HepG2 (cell line): ENCODE results near the gene SAXO2. TPM values are rescaled to one million over a fixed set of nuclear protein-coding genes. Genes with fewer than 3 reads are reported as not detected.

Experiments
- ATAC-seq: fragments of 200-7000 bp; cut with Tn5 transposase; 3 replicates; pipeline ENCODE4 v1.9.1; 2020; ENCODE audit warnings: mild to moderate bottlenecking, moderate library complexity
- BruUV-seq: library from RNA; stranded (reverse); fragments of 400-500 nt; replicated peaks from 2 replicates; lab custom pipeline; 2021; lab: Mats Ljungman, UMichigan
- CTCF ChIA-PET: fragments of 300-600 bp; formaldehyde crosslinking; extraction: SDS; loops from one replicate; lab custom pipeline; 2021; ENCODE audit warnings: low total read pairs, inconsistent platforms, low intra/inter-chr PET ratio; lab: Yijun Ruan, JAX
- POLR2A ChIA-PET: fragments of 350-600 bp; sonication (Branson Sonifier 250); formaldehyde crosslinking; loops from one replicate; lab custom pipeline; 2020; ENCODE audit warnings: antibody characterized with exemption, inconsistent platforms; lab: Yijun Ruan, JAX
- DNase-seq: peaks from one replicate; pipeline ENCODE4 v3.0.0-alpha.2; 2015; ENCODE audit warnings: low spot score
- FAIRE-seq: peaks from 3 replicates; lab custom pipeline; 2011; peaks lifted over from hg19 to GRCh38; lab: Jason Lieb, UNC
- H2AFZ ChIP-seq: one replicate; pipeline ENCODE4 v1.6.1; 2011; ENCODE audit warnings: low read length, inconsistent platforms
- H3K27ac ChIP-seq: fragments of 300-600 bp; 3 replicates; pipeline ENCODE4 v1.8.0; 2011; ENCODE audit warnings: mixed run types, mild to moderate bottlenecking, mixed read lengths, low read length, inconsistent platforms; ENCODE audit not compliant: insufficient read depth; ENCODE audit errors: extremely low read length
- H3K27me3 ChIP-seq, 2 experiments: fragments of 200-600 bp in 1 of 2; 2 replicates in 1 of 2; 3 replicates in 1 of 2; pipeline versions ENCODE4 v1.6.0 to v1.8.0; 2011; ENCODE audit warnings: low read length in 2 of 2, mild to moderate bottlenecking in 2 of 2, moderate library complexity in 2 of 2, inconsistent platforms in 1 of 2; ENCODE audit not compliant: insufficient read depth in 2 of 2, control insufficient read depth in 1 of 2
- H3K36me3 ChIP-seq, 2 experiments: fragments of 200-600 bp in 1 of 2; replicated peaks in 1 of 2; 2 replicates in 1 of 2; 3 replicates in 1 of 2; pipeline versions ENCODE4 v1.5.1 to v1.8.0; 2011; ENCODE audit warnings: low read length in 2 of 2, inconsistent platforms in 1 of 2; ENCODE audit not compliant: insufficient read depth in 2 of 2, control insufficient read depth in 1 of 2
- H3K4me1 ChIP-seq: 2 replicates; pipeline ENCODE4 v1.5.1; 2012; ENCODE audit warnings: low read length, inconsistent platforms; ENCODE audit not compliant: insufficient read depth
- H3K4me2 ChIP-seq: 2 replicates; pipeline ENCODE4 v1.6.0; 2011; ENCODE audit warnings: low read depth, low read length, inconsistent platforms
- H3K4me3 ChIP-seq, 3 experiments: fragments of 200-600 bp in 1 of 3; sonication (generic), shearing (Covaris generic) in 1 of 3; replicated peaks in 1 of 3; 2 replicates each; pipeline ENCODE4 v1.5.1; 2011 to 2016; ENCODE audit warnings: low read length in 3 of 3, inconsistent platforms in 2 of 3, low read depth in 2 of 3, mild to moderate bottlenecking in 2 of 3, control low read depth in 1 of 3, mixed read lengths in 1 of 3; ENCODE audit not compliant: insufficient read depth in 1 of 3
- H3K79me2 ChIP-seq: one replicate; pipeline ENCODE4 v1.6.1; 2011; ENCODE audit warnings: low read length, inconsistent platforms; ENCODE audit not compliant: insufficient read depth
- H3K9ac ChIP-seq: 2 replicates; pipeline ENCODE4 v1.6.0; 2011; ENCODE audit warnings: mild to moderate bottlenecking, low read depth, low read length, inconsistent platforms; ENCODE audit not compliant: insufficient read depth
- H3K9me3 ChIP-seq: 2 replicates; pipeline ENCODE4 v1.5.1; 2012; ENCODE audit warnings: mild to moderate bottlenecking, low read length
- H4K20me1 ChIP-seq: 2 replicates; pipeline ENCODE4 v1.6.0; 2011; ENCODE audit warnings: inconsistent platforms, mild to moderate bottlenecking, low read length, moderate library complexity; ENCODE audit not compliant: insufficient read depth
- CHCHD3 ChIP-seq: sonication (generic); formaldehyde crosslinking; IDR thresholded peaks from 2 replicates; pipeline ENCODE4 v1.8.0; 2022; ENCODE audit warnings: mild to moderate bottlenecking, missing genetic modification reagents, moderate library complexity
- FOXA3 ChIP-seq: IDR thresholded peaks from 2 replicates; pipeline ENCODE4 v1.6.1; 2016; ENCODE audit warnings: missing genetic modification reagents, missing compliant biosample characterization
- MYC ChIP-seq: sonication (generic); formaldehyde crosslinking; IDR thresholded peaks from 2 replicates; pipeline ENCODE4 v1.9.0; 2021; ENCODE audit warnings: missing genetic modification reagents, borderline replicate concordance
- NPAS2 ChIP-seq: sonication (generic); formaldehyde crosslinking; IDR thresholded peaks from 2 replicates; pipeline ENCODE4 v1.8.0; 2022; ENCODE audit warnings: mild to moderate bottlenecking, missing genetic modification reagents, borderline replicate concordance
- REPIN1 ChIP-seq: sonication (generic); formaldehyde crosslinking; IDR thresholded peaks from 2 replicates; pipeline ENCODE4 v1.8.0; 2022; ENCODE audit warnings: missing genetic modification reagents, low read depth, mild to moderate bottlenecking, borderline replicate concordance
- RFX5 ChIP-seq: IDR thresholded peaks from 2 replicates; pipeline ENCODE4 v1.6.1; 2011; ENCODE audit warnings: low read depth, low read length, improper control_type of control experiment
- SMARCE1 ChIP-seq: fragments of 450-650 bp; IDR thresholded peaks from 2 replicates; pipeline ENCODE4 v1.6.1; 2017; ENCODE audit warnings: borderline replicate concordance
- ZNF564 ChIP-seq: sonication (generic); formaldehyde crosslinking; IDR thresholded peaks from 2 replicates; pipeline ENCODE4 v1.8.1; 2023; ENCODE audit warnings: mild to moderate bottlenecking, missing genetic modification reagents
- ZNF788 ChIP-seq: sonication (generic); formaldehyde crosslinking; IDR thresholded peaks from 2 replicates; pipeline ENCODE4 v1.5.0; 2020; ENCODE audit warnings: mild to moderate bottlenecking, missing genetic modification reagents, borderline replicate concordance
- ZNF878 ChIP-seq: sonication (generic); formaldehyde crosslinking; IDR thresholded peaks from 2 replicates; pipeline ENCODE4 v1.8.1; 2023; ENCODE audit warnings: mild to moderate bottlenecking, missing genetic modification reagents, moderate library complexity
- WGBS: methylation state at CpG from one replicate; pipeline ENCODE4 v1.1.6; 2017; ENCODE audit warnings: low lambda C conversion rate; 5-methylcytosine and 5-hydroxymethylcytosine counted together
- in situ Hi-C: cut with HindIII; loops from 2 replicates; pipeline ENCODE4 v1.10.0; 2017; ENCODE audit warnings: low pct_unique_long_range_greater_than_20kb; ENCODE audit not compliant: extremely low pct_ligation_motif_present
- intact Hi-C: fragments of 100-400 bp; cut with micrococcal nuclease; formaldehyde crosslinking; loops from one replicate; pipeline ENCODE4 v1.10.0; 2022; ENCODE audit not compliant: unreplicated experiment
- polyA plus RNA-seq, 8 experiments: library from polyadenylated mRNA; depleted of rRNA in 3 of 8; stranded (reverse) in 7 of 8; unstranded in 1 of 8; fragments of >200 nt; fragmentation: Illumina TruSeq in 4 of 8; extraction: Trizol in 4 of 8; gene quantifications; 2 replicates each; pipeline versions ENCODE4 v1.2.1 to v1.2.3, GENCODE V29; 2011 to 2016; ENCODE audit warnings: low read depth in 4 of 8, missing spikeins in 1 of 8, mixed read lengths in 1 of 8; ENCODE audit not compliant: insufficient read depth in 1 of 8
- total RNA-seq, 5 experiments: library from RNA; depleted of rRNA; stranded (reverse); fragments of >200 nt; fragmentation: Illumina TruSeq; extraction: Trizol; gene quantifications; 2 replicates each; pipeline ENCODE4 v1.2.3, GENCODE V29; 2016; ENCODE audit warnings: low read depth in 1 of 5
- TF ChIP-seq, protein P1 (sequence below): sonication (generic); formaldehyde crosslinking; IDR thresholded peaks from 2 replicates; pipeline ENCODE4 v1.8.1; 2023; ENCODE audit warnings: missing genetic modification reagents, inconsistent platforms, borderline replicate concordance

Gene SAXO2
- total and polyA plus RNA-seq, 2 of the 13 experiments (the other 11 are each of a cell fraction or from before 2014, with no cell fraction given), result 0.01 to 1.5 TPM

DNA sequence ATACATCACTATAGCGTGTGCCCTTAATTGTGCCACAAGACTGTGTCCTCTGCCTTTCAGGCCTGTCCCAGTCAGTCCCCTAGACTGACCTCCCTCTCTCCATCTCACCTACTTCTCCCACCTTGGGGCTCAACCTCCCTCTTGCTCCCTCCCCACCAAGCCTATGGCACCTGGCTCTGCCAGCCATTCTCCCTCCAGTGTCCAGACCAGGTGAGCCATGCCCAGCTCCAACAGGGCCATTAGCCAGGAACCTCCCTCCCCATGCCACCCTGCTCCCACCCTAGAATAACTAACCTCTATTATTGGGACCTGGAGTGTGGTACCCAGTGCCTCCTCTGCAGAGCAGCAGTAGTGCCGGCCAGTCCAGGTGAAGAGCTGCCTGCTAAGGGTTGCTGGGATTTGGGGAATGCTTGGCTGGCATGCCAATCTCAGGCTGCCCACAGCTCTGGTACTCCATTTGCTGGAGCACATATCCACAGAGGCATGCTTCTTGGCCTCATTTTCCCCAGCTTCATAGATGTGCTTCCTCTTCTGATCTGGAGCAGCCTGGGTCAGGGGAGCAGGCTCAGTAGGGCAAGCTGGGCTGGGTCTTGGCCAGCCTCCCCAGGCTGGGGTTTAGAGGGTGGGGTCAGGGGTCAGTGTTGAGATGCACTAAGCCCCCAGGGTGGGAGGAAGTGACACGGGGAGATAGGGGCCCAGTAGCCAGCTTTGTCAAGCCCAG lies 38.8 kb downstream of the SAXO2 start (continued):
- no peak for TF ChIP-seq ZNF788
- no peak for TF ChIP-seq FOXA3 (CRISPR knock-in tag)
- no peak for TF ChIP-seq CHCHD3 (CRISPR knock-in tag)
- TF ChIP-seq REPIN1 (CRISPR knock-in tag), result no peak
- no peak for TF ChIP-seq ZNF878 (CRISPR knock-in tag)
- TF ChIP-seq, protein P1, sequence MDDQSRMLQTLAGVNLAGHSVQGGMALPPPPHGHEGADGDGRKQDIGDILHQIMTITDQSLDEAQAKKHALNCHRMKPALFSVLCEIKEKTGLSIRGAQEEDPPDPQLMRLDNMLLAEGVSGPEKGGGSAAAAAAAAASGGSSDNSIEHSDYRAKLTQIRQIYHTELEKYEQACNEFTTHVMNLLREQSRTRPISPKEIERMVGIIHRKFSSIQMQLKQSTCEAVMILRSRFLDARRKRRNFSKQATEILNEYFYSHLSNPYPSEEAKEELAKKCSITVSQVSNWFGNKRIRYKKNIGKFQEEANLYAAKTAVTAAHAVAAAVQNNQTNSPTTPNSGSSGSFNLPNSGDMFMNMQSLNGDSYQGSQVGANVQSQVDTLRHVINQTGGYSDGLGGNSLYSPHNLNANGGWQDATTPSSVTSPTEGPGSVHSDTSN (CRISPR knock-in tag), result no peak
- TF ChIP-seq NPAS2 (CRISPR knock-in tag), result no peak
- no peak for TF ChIP-seq MYC (CRISPR knock-in tag)
- no peak for TF ChIP-seq ZNF564
- no peak for TF ChIP-seq RFX5

DNA sequence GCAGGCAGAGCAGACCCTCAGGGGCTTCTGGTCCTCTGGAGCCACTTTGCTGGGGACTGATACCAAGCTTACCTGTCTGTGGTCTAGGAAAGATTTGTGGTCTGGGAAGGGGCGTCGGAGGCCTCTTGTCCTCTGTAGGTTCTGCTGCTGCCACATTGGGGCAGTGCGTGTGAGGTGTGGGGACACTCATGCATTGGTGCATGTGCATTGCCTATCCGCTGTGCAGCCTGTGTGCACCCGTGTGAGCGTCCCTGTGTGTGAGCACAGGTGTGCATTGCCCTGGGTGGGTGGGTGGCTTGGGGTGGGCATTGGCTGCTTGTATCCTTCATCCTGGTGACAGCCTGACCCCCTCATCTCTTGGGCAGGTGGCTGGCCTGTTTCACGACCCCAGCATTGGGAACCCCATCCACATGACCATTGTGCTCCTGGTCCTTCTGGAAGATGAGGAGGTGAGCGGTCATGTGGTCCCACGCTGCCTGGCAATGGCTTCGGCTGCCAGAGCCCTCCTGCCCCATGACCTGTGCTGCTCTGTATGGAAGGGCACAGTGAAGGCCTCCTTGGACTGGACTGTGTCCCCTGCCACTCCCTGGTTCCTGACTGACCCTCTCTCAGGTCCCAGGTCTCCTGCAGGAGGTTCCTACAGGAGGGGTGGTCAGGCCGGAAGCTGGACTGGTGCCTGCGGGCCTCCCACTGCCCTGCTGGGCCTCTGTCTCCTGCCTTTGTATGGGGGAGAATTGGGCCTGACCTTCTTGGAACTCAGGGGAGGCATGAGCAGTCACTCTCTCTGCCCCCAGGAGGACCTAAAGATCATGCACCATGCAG lies 41.5 kb downstream of the SAXO2 start:
- BruUV-seq, result no TSS peak
- intact Hi-C loops, result no loop called here
- no peaks in the 10 kb centered on the region for H4K20me1 ChIP-seq
- no peak overlapping the region for H3K27ac ChIP-seq
- no peak overlapping the region for H3K9ac ChIP-seq
- no peak for TF ChIP-seq SMARCE1
- H3K4me1 ChIP-seq, result no peaks in the 10 kb centered on the region
- WGBS, result 100% methylated on average over 2 of the region's 12 CpGs
- POLR2A ChIA-PET, result no interaction called here
- H3K9me3 ChIP-seq, result no peaks in the 10 kb centered on the region
- ATAC-seq (no peak), FAIRE-seq (no peak), DNase-seq (no peak)
- H2AFZ ChIP-seq, result no peak overlapping the region
- in situ Hi-C loops, result no loop called here
- no peaks in the 10 kb centered on the region for H3K36me3 ChIP-seq
- H3K4me3 ChIP-seq, result no peak overlapping the region
- no peak overlapping the region for H3K4me2 ChIP-seq
- no peaks in the 10 kb centered on the region for H3K79me2 ChIP-seq
- CTCF ChIA-PET, result no interaction called here
- H3K27me3 ChIP-seq, result peaks cover 2 to 7% of the 10 kb centered on the region in 2 experiments; a peak in 2 of 5 replicates
